HG03025 (cell line): ENCODE measurements around the gene TEAD1.

ENCODE experiments used
- ATAC-seq: cut with Tn5 transposase; IDR thresholded peaks from one replicate; pipeline ENCODE4 v1.9.1; 2021; ENCODE audit warnings: mild to moderate bottlenecking, moderate library complexity; ENCODE audit not compliant: unreplicated experiment, low FRiP score

TEAD1 gene

DNA sequence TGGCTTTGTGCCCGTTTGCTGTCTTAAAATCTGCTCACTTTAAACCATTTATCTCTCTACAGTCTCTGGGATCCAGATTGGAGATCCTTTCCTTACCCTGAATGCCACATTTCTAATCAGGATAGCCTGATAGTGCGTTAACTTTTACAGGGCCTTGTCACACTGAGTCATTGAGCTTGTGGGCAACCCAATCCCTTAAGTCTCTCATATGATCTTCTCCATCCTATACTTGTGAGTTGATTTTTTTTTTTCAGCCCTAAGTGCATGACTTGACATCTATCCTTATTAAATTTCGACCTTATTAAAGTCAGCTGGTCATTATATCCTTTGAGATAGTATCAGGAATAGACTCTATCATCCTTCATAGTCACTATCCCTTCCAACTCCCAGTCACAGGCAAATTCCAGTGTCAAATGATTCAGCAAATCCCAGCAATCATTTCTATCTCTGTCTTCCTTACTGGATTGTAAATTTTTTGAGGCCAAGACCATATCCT is 57.7 kb downstream of the TEAD1 start:
- no peak for ATAC-seq

DNA sequence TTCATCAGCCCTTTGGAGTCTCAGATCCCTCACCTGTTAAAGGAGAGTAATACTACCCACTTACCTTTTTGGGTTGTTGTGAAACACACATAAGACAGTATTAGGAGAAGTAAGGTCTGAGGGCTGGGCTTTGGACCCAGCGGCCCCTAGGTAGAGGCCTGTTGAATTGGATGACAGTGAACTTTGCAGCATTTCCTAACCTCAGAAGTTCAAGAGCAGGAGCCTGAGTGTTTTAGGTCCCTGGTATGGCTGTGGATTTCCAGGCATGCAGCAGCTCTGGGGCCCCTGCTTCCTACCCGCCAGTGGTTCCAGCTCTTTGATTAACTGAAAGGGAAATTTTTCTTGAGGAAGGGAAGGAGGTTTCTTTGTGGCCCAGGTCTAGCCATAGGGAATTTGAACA is 58.9 kb downstream of the TEAD1 start:
- no peak for ATAC-seq

DNA sequence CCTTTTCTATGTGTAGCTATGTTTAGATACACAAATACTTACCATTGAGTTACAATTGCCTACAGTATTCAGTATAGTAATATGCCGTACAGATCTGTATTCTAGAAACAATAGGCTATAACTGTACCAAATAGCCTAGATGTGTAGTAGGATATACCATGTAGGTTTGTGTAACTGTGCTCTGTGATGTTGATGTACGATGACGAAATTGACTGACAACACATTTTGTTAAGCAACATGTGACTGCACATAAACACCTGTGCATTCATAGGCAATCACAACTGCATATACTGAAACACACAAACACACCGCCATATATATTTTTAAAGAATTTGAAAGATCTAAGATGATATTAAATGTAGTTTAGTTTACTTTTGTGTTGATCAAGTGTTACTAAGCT is 60.4 kb downstream of the TEAD1 start:
- no peak for ATAC-seq

DNA sequence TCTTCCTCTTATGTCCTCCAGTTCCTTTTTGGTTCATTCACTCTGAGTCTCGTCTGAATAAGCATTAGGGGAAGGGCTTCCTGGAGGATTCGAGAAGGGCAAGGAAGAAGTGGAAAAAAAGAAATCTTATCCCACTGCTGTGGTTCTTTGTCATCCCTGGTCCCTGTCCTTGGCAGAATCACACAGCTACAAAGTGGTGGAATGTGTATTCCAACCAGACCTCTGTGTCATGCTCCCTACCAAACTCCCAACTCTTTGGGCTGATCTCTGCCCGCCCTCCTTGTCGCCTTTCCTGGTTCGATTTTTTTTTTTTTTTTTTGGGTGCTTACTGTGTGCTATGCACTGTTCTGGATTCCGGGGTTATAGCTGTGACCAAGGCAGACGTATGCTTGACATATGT is 61.0 kb downstream of the TEAD1 start:
- ATAC-seq = no peak

DNA sequence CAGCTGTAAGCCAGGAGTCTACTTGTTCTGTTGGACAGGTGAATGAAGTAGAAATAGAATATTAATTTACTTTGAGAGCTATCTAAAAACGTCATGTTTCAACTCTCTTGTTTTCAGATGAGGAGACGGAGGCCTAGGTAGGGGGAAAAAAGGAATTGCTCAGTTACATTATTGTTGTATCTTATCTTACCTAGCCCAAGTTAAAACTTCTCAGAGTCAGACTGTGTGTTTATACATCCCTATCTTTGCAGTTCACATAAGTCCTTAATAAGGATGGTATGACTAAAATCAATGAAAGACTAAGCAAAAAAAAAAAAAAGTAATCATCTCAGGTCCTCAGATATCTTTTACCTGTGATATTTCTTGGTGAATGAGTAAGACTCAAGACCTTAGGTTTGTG is 62.8 kb downstream of the TEAD1 start:
- ATAC-seq = no peak

DNA sequence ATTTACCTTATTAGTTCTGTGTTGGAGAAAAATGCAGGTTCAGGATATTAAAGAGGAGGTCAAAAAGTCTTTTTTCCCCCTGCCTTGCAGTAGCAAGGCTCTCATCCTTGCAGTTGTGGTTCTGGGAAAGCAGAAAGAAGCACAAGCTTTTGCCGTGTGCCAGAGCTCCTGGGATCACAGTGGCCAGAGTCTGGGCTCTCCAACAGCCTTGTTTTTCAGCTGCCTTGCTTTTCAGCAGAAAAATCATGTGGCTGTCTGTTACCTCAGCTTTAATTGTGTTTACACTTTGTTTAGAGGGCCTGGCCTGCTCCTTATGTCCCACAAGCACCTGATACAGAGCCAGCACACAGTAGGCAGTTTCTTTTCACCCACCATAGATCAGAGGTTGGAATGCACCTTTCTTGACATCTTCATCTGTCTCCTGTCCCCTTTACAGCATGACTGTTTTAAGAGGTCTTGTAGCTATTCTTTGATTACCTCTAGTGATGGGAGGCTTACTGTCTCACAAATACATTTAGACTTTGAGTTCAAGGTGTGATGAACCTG is 67.5 kb downstream of the TEAD1 start:
- ATAC-seq = no peak

DNA sequence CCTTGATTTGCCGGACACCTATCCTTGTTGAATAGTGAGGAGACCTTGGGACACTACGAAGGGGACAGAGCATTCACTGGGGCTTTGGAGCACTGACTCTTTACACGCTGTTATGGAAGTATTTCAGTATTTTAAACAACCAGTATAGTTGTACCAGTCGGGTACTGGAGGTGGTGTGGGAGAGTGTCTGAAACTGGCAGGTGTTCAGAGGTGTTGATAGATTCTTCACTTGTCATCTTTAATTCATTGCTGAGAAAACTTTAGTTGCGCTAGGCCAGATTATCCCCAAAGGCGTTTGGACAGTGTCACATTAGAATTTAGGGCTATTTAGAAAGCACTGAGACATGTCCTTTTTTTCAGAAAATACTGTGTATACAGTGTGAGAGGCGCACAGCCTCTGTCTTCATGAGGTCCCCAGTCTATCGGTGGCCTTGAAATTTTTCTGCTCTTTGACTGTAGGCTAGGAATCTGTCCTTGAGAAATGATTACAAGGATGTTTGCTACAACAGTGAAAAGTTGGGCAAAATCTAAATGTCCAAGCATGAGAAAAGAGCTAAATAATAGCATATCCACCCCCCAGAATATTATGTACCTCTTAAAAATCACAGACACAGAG is 69.7 kb downstream of the TEAD1 start:
- no peak for ATAC-seq

DNA sequence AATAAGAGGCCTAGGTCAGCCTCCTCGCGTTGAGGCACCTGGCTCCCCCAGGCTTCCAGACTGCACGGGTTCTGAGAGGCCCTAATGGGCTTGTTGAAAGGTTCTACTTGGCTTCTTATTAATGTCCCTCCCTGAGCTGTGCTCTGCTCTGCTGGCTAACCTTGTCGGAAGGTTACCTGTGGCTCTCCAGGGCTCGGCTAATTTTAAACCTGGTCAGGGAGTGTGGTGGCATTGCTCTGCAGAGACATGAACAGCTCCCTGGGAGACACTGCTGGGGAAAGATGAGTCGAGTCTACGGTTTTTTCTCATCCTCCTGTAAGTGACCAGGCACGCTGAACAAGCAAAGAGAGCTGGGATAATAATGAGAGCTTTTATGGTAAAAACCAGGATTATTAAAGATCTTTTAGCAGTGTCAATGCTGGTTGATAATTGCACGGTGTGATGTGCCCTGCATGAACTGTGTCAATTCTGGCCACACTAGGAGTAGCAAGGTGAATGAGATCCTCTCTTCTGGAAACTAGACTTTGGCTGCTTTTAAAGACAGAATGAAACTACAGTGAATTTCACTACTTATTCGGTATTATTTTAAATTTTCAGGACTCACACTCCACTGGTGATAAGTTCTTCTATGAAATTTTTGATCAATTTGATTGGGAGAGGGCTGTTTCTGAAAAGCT is 70.7 kb downstream of the TEAD1 start:
- no peak for ATAC-seq

DNA sequence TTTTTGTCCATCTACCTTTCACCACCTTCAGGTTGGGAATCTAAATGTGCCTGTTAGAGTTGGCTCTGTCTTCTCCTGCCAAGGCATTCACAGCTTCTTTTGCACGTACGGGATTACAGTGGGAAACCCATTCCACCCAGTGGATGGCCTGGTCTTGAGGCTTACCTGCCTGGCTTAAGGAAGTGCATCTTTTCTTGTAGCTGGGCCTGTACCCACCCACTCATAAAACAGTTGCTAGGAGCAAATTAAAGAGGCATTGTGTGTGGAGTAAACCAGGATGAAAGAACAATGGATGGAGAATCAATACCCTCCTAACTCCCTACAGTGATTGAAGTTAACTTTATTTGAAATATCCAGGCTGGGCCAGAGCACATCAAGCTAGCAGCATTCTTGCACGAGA is 71.6 kb downstream of the TEAD1 start:
- ATAC-seq = no peak

DNA sequence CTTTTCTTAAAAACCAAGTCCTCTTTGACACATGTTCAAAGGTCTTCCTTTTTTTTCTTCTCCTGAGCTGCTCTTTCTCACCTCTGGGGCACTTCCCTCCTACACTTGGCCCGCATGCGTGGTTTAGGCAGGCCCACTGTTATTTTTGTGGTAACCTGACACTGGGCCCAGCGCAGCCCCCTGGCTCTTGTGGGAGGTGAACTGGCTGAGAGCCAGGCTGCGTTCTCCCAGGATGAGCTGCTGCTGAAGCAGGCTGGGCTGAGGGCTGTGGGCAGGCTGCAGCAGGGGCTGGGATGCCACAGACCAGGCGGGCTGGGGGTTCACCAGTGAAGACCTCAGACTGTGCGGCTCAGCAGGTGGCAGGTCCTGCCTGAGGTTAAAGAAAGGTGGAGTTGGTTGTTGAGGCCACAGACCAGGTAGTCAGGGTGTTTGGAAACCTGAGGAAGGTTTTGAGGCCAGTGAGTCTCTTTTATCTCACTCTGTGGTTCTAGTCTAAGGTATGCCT is 72.4 kb downstream of the TEAD1 start:
- no peak for ATAC-seq

DNA sequence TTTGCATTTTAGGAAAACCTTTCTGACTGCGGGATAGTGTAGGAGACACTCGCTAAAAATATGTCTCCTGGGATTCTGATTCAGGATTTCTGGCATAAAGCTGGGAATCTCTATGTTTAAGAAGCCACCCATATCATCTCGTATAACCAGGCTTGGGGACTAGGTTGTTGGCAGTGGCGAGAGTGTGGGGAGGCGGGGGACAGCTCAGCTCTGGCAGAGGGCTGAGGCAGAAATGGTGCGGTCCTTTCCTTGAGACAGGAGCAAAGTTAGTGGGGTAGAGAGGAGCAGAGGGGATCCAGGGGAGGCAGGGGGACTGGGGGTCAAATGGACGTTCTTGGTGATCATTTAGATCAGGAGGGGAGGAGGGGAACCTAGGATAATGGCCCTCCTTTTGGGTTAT is 74.3 kb downstream of the TEAD1 start:
- ATAC-seq = no peak

DNA sequence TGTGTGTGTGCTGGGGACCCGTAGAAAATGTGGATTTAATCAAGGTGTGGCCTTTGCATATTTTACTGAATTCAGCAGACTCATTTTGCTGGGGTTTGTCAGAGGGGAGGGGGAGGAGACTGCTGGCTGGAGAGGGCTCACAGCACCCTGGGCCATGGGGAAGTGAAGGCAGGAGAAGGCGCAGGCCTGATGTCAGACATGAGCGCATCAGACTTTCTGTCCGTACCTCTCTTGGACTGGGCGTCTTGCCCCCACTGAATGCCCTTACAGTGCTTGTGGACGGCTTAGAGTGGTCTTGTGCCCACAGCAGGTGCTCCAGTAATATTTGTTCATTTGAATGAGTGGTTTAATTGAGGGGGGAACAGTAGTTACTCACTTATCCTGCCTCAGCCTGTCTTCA is 75.2 kb downstream of the TEAD1 start:
- ATAC-seq = no peak

DNA sequence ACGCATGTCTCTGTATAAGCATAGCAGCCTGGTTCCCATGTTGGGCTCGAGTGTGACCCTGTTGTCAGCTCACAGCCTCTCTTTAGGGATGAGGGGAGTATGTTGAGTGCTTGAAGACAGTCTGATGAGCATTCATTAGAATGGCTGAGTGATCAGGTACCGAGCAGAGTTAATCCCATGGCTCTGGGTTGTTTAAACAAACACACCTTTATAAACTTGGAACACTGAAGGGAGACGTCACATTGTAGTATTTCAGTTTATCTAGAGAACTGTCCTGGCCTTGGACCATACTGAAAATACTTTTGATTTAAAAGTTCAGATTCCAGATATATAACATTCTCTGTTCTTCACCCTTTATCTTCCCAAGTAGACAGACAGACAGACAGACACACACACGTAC is 76.0 kb downstream of the TEAD1 start:
- no peak for ATAC-seq

DNA sequence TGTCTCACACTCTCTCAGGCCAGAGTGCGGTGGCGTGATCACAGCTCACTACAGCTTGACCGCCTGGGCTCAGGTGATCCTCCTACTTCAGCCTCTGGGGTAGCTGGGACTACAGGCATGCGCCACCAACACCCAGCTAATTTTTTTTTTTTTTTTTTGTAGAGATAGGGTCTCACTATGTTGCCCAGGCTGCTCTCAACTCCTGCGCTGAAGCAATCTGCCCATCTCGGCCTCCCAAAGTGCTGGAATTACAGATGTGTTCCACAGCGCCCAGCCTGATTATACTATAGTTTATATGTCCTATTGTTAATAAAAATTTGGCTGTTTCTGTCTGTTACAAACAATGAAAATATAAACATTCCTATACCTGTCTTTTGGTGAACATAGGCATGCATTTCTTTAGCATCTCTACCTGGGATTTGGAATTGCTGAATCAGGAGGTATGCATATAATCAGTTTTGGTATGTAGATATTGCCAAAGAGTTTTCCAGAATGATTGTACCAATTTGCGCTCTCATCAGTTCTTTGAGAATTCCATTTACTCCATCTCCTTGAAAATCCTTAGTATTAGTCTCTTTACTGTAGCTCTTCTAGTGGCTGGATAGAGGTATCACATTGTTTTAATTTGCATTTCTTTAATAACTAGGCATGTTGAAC is 78.8 kb downstream of the TEAD1 start:
- ATAC-seq = no peak

DNA sequence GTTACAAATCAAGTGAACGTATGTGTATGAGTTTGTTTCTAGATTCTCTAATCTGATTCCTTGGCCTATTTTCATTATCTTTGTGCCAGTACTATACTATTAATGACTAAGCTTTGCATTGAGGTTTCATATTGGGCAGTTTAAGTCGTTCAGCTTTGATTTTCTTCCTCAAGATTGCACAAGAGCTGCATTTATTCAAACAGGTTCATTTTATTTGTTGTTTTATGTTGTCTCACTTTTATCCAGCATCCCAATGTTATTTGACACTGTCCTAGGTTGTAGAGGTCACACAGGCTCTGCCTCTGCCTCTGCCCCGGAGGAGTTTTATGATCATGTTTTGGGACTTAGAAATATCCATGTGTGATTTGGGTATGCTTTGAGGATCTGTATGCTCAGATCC is 79.8 kb downstream of the TEAD1 start:
- ATAC-seq = no peak

DNA sequence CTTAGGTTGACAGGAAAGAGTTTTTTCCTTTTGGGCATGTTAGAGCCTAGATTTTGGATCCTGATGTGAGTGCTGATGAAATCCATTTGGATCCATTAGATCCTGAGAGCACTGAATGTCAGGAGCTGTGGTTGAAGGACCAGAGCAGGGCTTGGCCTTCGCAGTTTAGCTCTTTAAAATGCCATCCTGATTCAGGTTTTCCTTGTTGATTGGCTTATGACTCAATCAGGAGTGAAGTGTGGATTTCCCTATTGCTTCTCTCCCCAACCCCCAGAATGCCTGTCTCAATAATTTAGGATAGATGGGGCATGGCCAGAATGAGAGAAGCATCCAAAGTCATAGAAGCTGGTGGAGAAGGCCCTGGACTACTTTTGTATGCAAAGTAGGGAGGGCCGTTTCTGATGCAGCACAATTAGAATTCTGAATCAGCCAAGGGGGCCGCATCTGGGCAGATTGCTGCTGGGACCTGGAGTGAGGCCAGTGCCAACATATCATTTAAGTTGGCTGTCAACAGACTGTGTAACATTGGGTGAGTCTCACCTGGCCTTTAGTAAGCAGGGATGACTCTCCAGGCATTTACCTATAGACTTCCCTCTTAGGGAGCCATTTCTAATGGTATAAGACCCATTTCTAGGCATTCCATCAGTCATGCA is 80.5 kb downstream of the TEAD1 start:
- ATAC-seq = no peak

DNA sequence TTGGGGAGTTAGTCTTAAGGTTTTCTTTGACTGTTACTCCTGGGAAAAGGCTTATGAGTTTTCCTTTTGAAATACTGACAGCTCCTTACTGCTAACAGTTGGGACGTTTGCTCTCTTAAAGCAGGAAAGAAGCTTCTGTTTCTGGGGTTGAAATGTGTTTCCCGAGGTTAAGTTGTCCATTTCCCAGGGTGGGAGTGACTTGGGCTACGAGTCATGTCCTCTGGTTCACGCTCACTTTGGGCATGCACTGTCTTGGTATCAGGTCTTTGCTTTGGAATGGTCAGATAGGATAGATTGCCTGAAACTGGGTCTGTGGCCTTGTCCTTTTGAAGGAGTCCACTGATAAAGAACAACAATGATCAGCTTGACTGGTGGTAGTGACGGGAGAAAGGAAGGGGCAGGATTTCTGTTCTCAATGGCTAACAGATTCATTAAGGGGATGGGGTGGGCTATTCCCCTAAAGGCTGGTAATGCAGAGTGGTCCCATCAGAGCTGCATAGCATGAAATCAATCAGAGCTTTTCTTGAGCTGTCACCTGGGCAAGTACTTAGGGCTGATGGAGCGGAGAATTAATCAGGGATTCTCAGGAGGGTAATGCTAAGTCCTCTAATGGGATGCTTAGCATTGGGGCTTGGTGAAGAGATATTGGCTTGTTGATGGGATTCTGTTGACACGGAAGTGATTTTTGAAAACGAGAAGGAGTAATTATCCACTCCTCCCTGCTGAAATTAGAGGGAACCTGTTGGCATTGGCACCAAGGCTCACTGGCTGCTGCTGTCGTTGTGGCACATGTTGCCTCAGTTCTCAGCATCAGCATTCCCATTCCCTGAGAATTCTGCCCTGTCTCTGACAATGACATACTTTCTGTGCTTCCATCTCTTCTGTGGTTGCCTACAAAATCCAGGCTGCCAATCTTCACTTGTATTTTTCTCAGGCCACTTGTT is 81.6 kb downstream of the TEAD1 start:
- ATAC-seq = no peak

DNA sequence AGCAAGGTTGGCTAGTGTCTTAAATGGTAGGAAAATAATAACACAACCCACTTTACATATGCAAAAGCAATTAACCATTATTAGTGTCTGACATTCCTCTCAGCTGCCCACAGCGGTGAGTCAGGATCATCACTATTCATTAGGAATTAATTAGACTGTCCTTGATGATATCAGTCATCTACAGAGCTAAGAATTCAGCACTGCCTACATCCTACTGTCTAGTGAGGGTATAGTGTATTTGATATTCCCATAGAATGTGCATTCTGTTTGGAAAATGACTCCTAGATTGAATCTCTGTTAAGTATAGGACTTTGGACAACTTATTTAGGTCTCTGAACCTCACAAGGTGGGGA is 82.2 kb downstream of the TEAD1 start:
- no peak for ATAC-seq

DNA sequence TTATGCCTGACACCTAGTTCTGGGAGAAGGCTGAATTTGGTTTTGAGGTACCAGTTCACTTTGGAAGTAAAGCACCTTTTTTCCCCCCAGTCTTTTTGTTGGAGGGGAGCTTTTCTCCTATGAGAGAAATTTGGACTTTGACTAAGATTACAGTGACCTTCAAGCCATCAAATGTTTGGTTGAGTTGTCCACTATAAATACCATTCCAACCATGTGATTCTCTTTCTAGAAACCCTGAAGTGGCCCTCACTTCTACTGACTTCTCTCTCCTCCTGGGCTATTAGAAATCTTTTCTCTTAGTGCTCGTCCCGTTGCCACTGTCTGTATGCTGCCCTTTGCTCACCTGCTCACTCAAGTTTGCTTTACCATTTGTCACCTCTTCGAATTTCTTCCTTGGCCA is 82.6 kb downstream of the TEAD1 start:
- ATAC-seq = no peak

DNA sequence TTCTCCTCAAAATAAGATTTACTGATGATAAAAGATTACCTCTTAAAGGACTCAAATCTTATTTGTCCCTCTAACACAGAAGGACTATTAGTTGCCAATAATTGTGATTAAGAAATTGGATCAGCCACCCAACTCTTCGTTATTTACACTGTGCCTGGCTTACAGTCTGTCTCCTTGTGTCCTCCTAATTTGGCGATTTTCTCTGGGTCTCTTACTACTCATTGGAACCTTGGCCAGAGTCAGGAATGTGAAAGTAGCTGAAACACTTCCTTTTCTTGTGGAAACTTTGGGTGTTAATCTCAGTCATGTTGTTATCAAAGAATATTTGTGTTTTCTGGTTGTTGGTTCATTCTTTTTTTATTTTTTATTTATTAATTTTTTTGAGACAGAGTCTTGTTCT is 83.2 kb downstream of the TEAD1 start:
- no peak for ATAC-seq
